K562 (cell line): ENCODE data around the gene EEF2K. TPM values are rescaled to one million over a fixed set of nuclear protein-coding genes. Genes with fewer than 3 reads are reported as not detected.

ENCODE experiments used
- ATAC-seq: fragments of 200-7000 bp; cut with Tn5 transposase; 3 replicates; pipeline ENCODE4 v1.9.1; 2020; ENCODE audit warnings: moderate library complexity
- BruUV-seq: library from RNA; stranded (reverse); fragments of 400-500 nt; replicated peaks from 2 replicates; lab custom pipeline; 2021; lab: Mats Ljungman, UMichigan
- CTCF ChIA-PET: fragments of 300-600 bp; formaldehyde crosslinking; extraction: SDS; loops from one replicate; lab custom pipeline; 2021; ENCODE audit warnings: low intra/inter-chr PET ratio; lab: Yijun Ruan, JAX
- POLR2A ChIA-PET: fragments of 300-600, 350-650 bp; sonication (Branson Sonifier 250); formaldehyde crosslinking; extraction: SDS; loops from one replicate; lab custom pipeline; 2021; ENCODE audit warnings: antibody characterized with exemption, inconsistent platforms; lab: Yijun Ruan, JAX
- DNase-seq, 4 experiments: peaks; one replicate each; pipeline versions ENCODE4 v3.0.0 to v3.0.0-alpha.2; 2011 to 2018; ENCODE audit warnings: low spot score in 3 of 4, mixed read lengths in 3 of 4; ENCODE audit errors: extremely low read depth in 1 of 4
- FAIRE-seq: peaks from 2 replicates; lab custom pipeline; 2011; peaks lifted over from hg19 to GRCh38; lab: Jason Lieb, UNC
- H2AFZ ChIP-seq: 2 replicates; pipeline ENCODE4 v1.6.0; 2011; ENCODE audit warnings: low read depth, low read length, control low read depth, inconsistent platforms
- H3K27ac ChIP-seq: fragments of 200-600 bp; 3 replicates; pipeline ENCODE4 v1.8.0; 2011; ENCODE audit warnings: low read depth, mild to moderate bottlenecking, control low read depth, inconsistent platforms, low read length, moderate library complexity, mixed read lengths; ENCODE audit errors: extremely low read depth
- H3K27me3 ChIP-seq, 2 experiments: fragments of 300-600 bp in 1 of 2; 2 replicates in 1 of 2; 3 replicates in 1 of 2; pipeline versions ENCODE4 v1.6.0 to v1.8.0; 2011; ENCODE audit warnings: inconsistent platforms in 2 of 2, low read length in 2 of 2, mild to moderate bottlenecking in 1 of 2, mixed read lengths in 1 of 2, moderate library complexity in 1 of 2; ENCODE audit not compliant: control insufficient read depth in 2 of 2, insufficient read depth in 2 of 2
- H3K36me3 ChIP-seq: fragments of 300-600 bp; 3 replicates; pipeline ENCODE4 v1.8.0; 2011; ENCODE audit warnings: mild to moderate bottlenecking, low read length, inconsistent platforms; ENCODE audit not compliant: control insufficient read depth, insufficient read depth
- H3K4me1 ChIP-seq, 2 experiments: fragments of 200-600 bp in 1 of 2; replicated peaks in 1 of 2; 2 replicates in 1 of 2; 3 replicates in 1 of 2; pipeline versions ENCODE4 v1.5.1 to v1.8.0; 2011; ENCODE audit warnings: inconsistent platforms in 2 of 2, low read length in 2 of 2, mild to moderate bottlenecking in 1 of 2, mixed read lengths in 1 of 2, moderate library complexity in 1 of 2; ENCODE audit not compliant: control insufficient read depth in 2 of 2, insufficient read depth in 2 of 2
- H3K4me2 ChIP-seq: 2 replicates; pipeline ENCODE4 v1.6.1; 2011; ENCODE audit warnings: low read length, control low read depth, inconsistent platforms, mixed read lengths; ENCODE audit not compliant: insufficient read depth
- H3K4me3 ChIP-seq: fragments of 200-600 bp; sonication (generic), shearing (Covaris generic); 2 replicates; pipeline ENCODE4 v1.5.1; 2016; ENCODE audit warnings: control low read depth, inconsistent platforms
- H3K79me2 ChIP-seq: fragments of 200-600 bp; 3 replicates; pipeline ENCODE4 v1.8.0; 2011; ENCODE audit warnings: low read length, inconsistent platforms; ENCODE audit not compliant: control insufficient read depth, insufficient read depth
- H3K9ac ChIP-seq, 2 experiments: 2 replicates each; pipeline versions ENCODE4 v1.6.0 to v1.6.1; 2011; ENCODE audit warnings: low read depth in 2 of 2, low read length in 2 of 2, control low read depth in 1 of 2, inconsistent platforms in 1 of 2, mild to moderate bottlenecking in 1 of 2, mixed read lengths in 1 of 2; ENCODE audit not compliant: insufficient read depth in 1 of 2
- H3K9me1 ChIP-seq: one replicate; pipeline ENCODE4 v1.6.0; 2011; ENCODE audit warnings: inconsistent platforms, mild to moderate bottlenecking, low read length, moderate library complexity; ENCODE audit not compliant: control insufficient read depth, insufficient read depth
- H3K9me3 ChIP-seq: replicated peaks from 2 replicates; pipeline ENCODE4 v1.5.1; 2011; ENCODE audit warnings: low read depth, low read length, inconsistent platforms; ENCODE audit not compliant: control insufficient read depth, insufficient read depth
- H4K20me1 ChIP-seq: replicated peaks from 2 replicates; pipeline ENCODE4 v1.6.1; 2011; ENCODE audit warnings: low read length, inconsistent platforms, mixed read lengths; ENCODE audit not compliant: control insufficient read depth, insufficient read depth
- RAD21 ChIP-seq, 2 experiments: fragments of 250-450 bp in 1 of 2; fragments of 450-650 bp in 1 of 2; sonication (Bioruptor Pico) in 1 of 2; formaldehyde crosslinking in 1 of 2; IDR thresholded peaks in 1 of 2; conservative IDR thresholded peaks in 1 of 2; 2 replicates each; pipeline versions ENCODE4 v1.4.0 to v1.8.0; 2020 to 2022; ENCODE audit warnings: mild to moderate bottlenecking in 2 of 2, moderate library complexity in 1 of 2
- ZBTB1 ChIP-seq: sonication (generic); formaldehyde crosslinking; IDR thresholded peaks from 2 replicates; pipeline ENCODE4 v1.8.1; 2023; ENCODE audit warnings: missing genetic modification reagents, low read depth, mild to moderate bottlenecking, borderline replicate concordance
- WGBS: fragments of 100-300 bp; shearing (Covaris generic); methylation state at CpG from one replicate; pipeline ENCODE4 v1.1.6; 2016; ENCODE audit warnings: low coverage, mixed read lengths; ENCODE audit not compliant: insufficient coverage; ENCODE audit errors: missing lambda C conversion rate; 5-methylcytosine and 5-hydroxymethylcytosine counted together
- in situ Hi-C: fragments of 300-500 bp; cut with MboI; formaldehyde crosslinking; loops from 4 replicates; pipeline ENCODE4 v1.15.0; 2018; ENCODE audit warnings: inconsistent platforms, mixed read lengths
- intact Hi-C: fragments of 100-400 bp; cut with micrococcal nuclease; formaldehyde crosslinking; loops from 2 replicates; pipeline ENCODE4 v1.14.2; 2022
- polyA plus RNA-seq, 8 experiments: library from polyadenylated mRNA; depleted of rRNA in 4 of 8; stranded (reverse) in 5 of 8; unstranded in 3 of 8; fragments of >200 nt; fragmentation: Nextera tagmentation in 2 of 8; fragmentation: Illumina TruSeq in 1 of 8; extraction: Ambion mirVana in 2 of 8; extraction: Trizol in 1 of 8; gene quantifications; 2 replicates each; pipeline versions ENCODE4 v1.2.1 to v1.2.3, GENCODE V29; 2011 to 2014; ENCODE audit warnings: inconsistent platforms in 1 of 8, missing spikeins in 1 of 8
- total RNA-seq, 7 experiments: library from RNA; depleted of rRNA in 6 of 7; stranded (reverse); fragments of >200 nt in 6 of 7; fragmentation: Illumina TruSeq in 2 of 7; extraction: Trizol in 2 of 7; gene quantifications; 2 replicates each; pipeline versions ENCODE4 v1.2.1 to v1.2.3, GENCODE V29; 2011 to 2021; ENCODE audit warnings: low replicate concordance in 1 of 7
- TF ChIP-seq, protein P1 (sequence below), 3 experiments: IDR thresholded peaks in 2 of 3; conservative IDR thresholded peaks in 1 of 3; 2 replicates each; pipeline ENCODE4 v1.5.1; 2011 to 2012; ENCODE audit warnings: low read length in 3 of 3, mild to moderate bottlenecking in 3 of 3, control low read depth in 2 of 3, improper control_type of control experiment in 1 of 3, inconsistent platforms in 1 of 3, low read depth in 1 of 3, mixed read lengths in 1 of 3, moderate library complexity in 1 of 3; ENCODE audit not compliant: insufficient read depth in 2 of 3
- TF ChIP-seq, protein P2 (sequence below): sonication (generic); formaldehyde crosslinking; IDR thresholded peaks from 2 replicates; pipeline ENCODE4 v1.8.1; 2022; ENCODE audit warnings: missing genetic modification reagents
- TF ChIP-seq, protein P3 (sequence below): sonication (generic); formaldehyde crosslinking; IDR thresholded peaks from 2 replicates; pipeline ENCODE4 v1.8.0; 2022; ENCODE audit warnings: mild to moderate bottlenecking, missing genetic modification reagents

The EEF2K gene
- total and polyA plus RNA-seq, 9 of the 15 experiments (the other 6 are each of a cell fraction or from before 2014, with no cell fraction given), result 3.0 to 35.2 (median 12.2) TPM

DNA sequence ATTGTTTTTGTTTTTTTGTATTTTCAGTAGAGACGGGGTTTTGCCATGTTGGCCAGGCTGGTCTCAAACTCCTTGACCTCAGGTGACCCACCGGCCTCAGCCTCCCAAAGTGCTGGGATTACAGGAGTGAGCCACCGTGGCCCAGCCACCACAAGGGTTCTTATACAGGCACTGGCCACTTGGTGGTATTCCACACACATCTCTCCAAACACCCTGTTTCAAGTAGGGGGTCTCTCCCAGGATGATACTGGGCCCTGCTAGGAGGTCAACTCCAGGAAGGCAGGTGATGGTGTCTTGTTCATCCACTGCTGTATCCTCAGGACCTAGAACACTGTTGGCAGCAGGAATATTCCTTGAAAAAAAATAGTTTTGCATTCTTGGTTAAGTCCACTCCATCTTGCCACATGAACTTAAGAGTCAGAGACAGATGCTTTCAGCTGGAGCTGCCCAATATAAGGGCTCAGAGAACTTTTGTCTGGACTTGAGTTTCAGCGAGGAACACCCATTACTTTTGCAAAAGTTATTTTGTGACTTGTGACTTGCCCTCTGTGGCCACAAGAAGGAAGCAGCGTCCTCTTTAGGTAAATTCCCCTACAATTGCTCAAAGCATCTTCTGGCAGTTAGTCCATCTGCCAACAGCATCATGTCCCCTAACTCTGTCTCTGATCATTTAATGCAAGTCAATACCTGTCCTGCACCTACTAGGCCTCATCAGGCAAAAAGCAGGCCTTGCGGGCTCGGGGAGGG lies 7.4 kb upstream of the EEF2K start:
- Histone ChIP-seq H3K27me3 (no peaks in the 10 kb centered on the region), H3K27ac (no peak overlapping the region), H3K79me2 (no peaks in the 10 kb centered on the region), H2AFZ (0 out of 2 replicates have a peak overlapping the region, but pooled peaks have one; percentile 3), H4K20me1 (no peaks in the 10 kb centered on the region), H3K9me3 (no peaks in the 10 kb centered on the region), H3K4me2 (no peak overlapping the region), H3K9ac (no peak overlapping the region; a peak in 1 of 4 replicates), H3K9me1 (no peaks in the 10 kb centered on the region), H3K4me3 (no peak overlapping the region), H3K36me3 (no peaks in the 10 kb centered on the region), H3K4me1 (peaks cover 11 to 14% of the 10 kb centered on the region in 2 experiments; a peak in 4 of 5 replicates)
- BruUV-seq, result no TSS peak
- intact Hi-C loops (loop anchor here (5.0 kb wide), 2 partner anchors 174 to 1041 kb away; partner anchors contain the start of genes CDR2 and LDAF1), in situ Hi-C loops (no loop called here)
- WGBS, result 56% methylated on average over 7 of the region's 7 CpGs
- POLR2A ChIA-PET, result no interaction called here
- CTCF ChIA-PET, result interaction anchor here (0.9 kb wide), 1 partner anchor 98 kb away, joined by 3 read pairs; no protein-coding TSS in a partner anchor
- TF ChIP-seq ZBTB1 (CRISPR knock-in tag), result no peak
- TF ChIP-seq, protein P1, sequence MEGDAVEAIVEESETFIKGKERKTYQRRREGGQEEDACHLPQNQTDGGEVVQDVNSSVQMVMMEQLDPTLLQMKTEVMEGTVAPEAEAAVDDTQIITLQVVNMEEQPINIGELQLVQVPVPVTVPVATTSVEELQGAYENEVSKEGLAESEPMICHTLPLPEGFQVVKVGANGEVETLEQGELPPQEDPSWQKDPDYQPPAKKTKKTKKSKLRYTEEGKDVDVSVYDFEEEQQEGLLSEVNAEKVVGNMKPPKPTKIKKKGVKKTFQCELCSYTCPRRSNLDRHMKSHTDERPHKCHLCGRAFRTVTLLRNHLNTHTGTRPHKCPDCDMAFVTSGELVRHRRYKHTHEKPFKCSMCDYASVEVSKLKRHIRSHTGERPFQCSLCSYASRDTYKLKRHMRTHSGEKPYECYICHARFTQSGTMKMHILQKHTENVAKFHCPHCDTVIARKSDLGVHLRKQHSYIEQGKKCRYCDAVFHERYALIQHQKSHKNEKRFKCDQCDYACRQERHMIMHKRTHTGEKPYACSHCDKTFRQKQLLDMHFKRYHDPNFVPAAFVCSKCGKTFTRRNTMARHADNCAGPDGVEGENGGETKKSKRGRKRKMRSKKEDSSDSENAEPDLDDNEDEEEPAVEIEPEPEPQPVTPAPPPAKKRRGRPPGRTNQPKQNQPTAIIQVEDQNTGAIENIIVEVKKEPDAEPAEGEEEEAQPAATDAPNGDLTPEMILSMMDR (IDR thresholded peaks at IDR 0.05 in 2 of 3, conservative IDR thresholded peaks at IDR 0.05 in 1 of 3; ENCODE audit: insufficient read depth in 2 of 3, low read depth in 1 of 3, low read length in 3 of 3), result peak; percentile 21 to 47 (median 36); a peak in 3 of 6 replicates
- TF ChIP-seq, protein P2, sequence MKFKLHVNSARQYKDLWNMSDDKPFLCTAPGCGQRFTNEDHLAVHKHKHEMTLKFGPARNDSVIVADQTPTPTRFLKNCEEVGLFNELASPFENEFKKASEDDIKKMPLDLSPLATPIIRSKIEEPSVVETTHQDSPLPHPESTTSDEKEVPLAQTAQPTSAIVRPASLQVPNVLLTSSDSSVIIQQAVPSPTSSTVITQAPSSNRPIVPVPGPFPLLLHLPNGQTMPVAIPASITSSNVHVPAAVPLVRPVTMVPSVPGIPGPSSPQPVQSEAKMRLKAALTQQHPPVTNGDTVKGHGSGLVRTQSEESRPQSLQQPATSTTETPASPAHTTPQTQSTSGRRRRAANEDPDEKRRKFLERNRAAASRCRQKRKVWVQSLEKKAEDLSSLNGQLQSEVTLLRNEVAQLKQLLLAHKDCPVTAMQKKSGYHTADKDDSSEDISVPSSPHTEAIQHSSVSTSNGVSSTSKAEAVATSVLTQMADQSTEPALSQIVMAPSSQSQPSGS (CRISPR knock-in tag), result no peak
- TF ChIP-seq, protein P3, sequence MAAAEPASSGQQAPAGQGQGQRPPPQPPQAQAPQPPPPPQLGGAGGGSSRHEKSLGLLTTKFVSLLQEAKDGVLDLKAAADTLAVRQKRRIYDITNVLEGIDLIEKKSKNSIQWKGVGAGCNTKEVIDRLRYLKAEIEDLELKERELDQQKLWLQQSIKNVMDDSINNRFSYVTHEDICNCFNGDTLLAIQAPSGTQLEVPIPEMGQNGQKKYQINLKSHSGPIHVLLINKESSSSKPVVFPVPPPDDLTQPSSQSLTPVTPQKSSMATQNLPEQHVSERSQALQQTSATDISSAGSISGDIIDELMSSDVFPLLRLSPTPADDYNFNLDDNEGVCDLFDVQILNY (CRISPR knock-in tag), result no peak
- peak in 1 of 2 experiments; percentile 42; a peak in 2 of 4 replicates for TF ChIP-seq RAD21 (CRISPR knock-in tag; conservative IDR thresholded peaks at IDR 0.05 in 1 of 2, IDR thresholded peaks at IDR 0.05 in 1 of 2)
- DNase-seq (peak in 1 of 4 experiments; percentile 7), FAIRE-seq (no peak), ATAC-seq (no peak)
